NCI-H187 treated with DMSO at 0.1 percent for 48 hours (cell line): ENCODE data around the gene MAP3K2.
"Not testable (repeated sequence)": the region's sequence is repeated elsewhere in the genome, so short reads cannot be mapped to it uniquely, and the experiment has no call there.

ENCODE experiments used
- DNase-seq: peaks from one replicate; lab custom pipeline; 2025; lab: John Stamatoyannopoulos, UW

The MAP3K2 gene

GRCh38 chr2:127382831-127383230 lies 4.9 kb downstream of the MAP3K2 start:
- no peak for DNase-seq

- DNase-seq, result no peak
Observed at GRCh38 chr2:127381762-127382161, 6.0 kb downstream of the MAP3K2 start.

- no peak for DNase-seq
Observed at GRCh38 chr2:127379712-127380355, 7.9 kb downstream of the MAP3K2 start.

GRCh38 chr2:127378720-127379119 lies 9.1 kb downstream of the MAP3K2 start:
- no peak for DNase-seq

- DNase-seq, result no peak
Observed at GRCh38 chr2:127377262-127377661, 10.5 kb downstream of the MAP3K2 start.

GRCh38 chr2:127376257-127376656 lies 11.5 kb downstream of the MAP3K2 start:
- DNase-seq, result no peak

- DNase-seq, result no peak
Observed at GRCh38 chr2:127373362-127374083, 14.3 kb downstream of the MAP3K2 start.

- DNase-seq, result no peak
Observed at GRCh38 chr2:127371037-127371436, 16.7 kb downstream of the MAP3K2 start.

- no peak for DNase-seq
Observed at GRCh38 chr2:127370010-127370409, 17.8 kb downstream of the MAP3K2 start.

GRCh38 chr2:127365211-127365643 lies 22.5 kb downstream of the MAP3K2 start:
- DNase-seq, result no peak

GRCh38 chr2:127362971-127363370 lies 24.8 kb downstream of the MAP3K2 start:
- DNase-seq, result no peak

GRCh38 chr2:127361929-127362885 lies 25.6 kb downstream of the MAP3K2 start:
- DNase-seq, result no peak

- DNase-seq, result no peak
Observed at GRCh38 chr2:127360242-127360641, 27.5 kb downstream of the MAP3K2 start.

- DNase-seq, result no peak
Observed at GRCh38 chr2:127359520-127359919, 28.3 kb downstream of the MAP3K2 start.

GRCh38 chr2:127358971-127359370 lies 28.8 kb downstream of the MAP3K2 start:
- DNase-seq, result no peak

GRCh38 chr2:127358044-127358443 lies 29.7 kb downstream of the MAP3K2 start:
- no peak for DNase-seq

- DNase-seq, result no peak
Observed at GRCh38 chr2:127357591-127357990, 30.2 kb downstream of the MAP3K2 start.

GRCh38 chr2:127356531-127356930 lies 31.2 kb downstream of the MAP3K2 start:
- no peak for DNase-seq

- no peak for DNase-seq
Observed at GRCh38 chr2:127355407-127356008, 32.3 kb downstream of the MAP3K2 start.

GRCh38 chr2:127353873-127354676 lies 33.7 kb downstream of the MAP3K2 start:
- DNase-seq, result not testable (repeated sequence)

- DNase-seq, result not testable (repeated sequence)
Observed at GRCh38 chr2:127353223-127353622, 34.6 kb downstream of the MAP3K2 start.
